HG02938 (cell line): Measurements from ENCODE around the gene TELO2.

ENCODE experiments used
- ATAC-seq: cut with Tn5 transposase; IDR thresholded peaks from one replicate; pipeline ENCODE4 v1.9.1; 2021; ENCODE audit warnings: mild to moderate bottlenecking, moderate library complexity; ENCODE audit not compliant: unreplicated experiment

TELO2 gene

GRCh38 chr16:1512774-1513173 lies 19.6 kb downstream of the TELO2 start:
- ATAC-seq: no peak

- no peak for ATAC-seq
Observed at GRCh38 chr16:1514507-1514906, 21.3 kb downstream of the TELO2 start.

GRCh38 chr16:1518626-1519135 lies 25.5 kb downstream of the TELO2 start:
- ATAC-seq: no peak

DNA sequence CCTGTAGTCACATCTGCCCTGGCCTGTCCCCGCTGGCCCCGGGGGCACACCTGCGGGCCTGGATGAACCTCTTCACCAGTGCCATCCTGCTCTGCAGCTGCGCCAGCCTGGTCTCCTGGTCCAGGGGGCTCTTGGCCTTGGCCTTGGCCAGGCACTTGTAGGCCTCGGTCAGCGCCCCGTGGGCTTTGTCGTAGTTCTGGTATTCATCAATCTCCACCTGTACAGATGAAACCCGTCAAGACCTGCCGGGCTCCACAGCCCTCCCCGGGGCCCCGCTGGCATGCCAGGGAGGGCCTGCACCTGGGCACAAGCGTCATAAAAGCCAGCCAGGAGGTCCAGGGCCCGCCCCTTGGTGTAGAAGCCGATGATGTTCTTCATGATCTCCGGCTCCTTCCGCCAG lies 26.7 kb downstream of the TELO2 start:
- no peak for ATAC-seq

- no peak for ATAC-seq
Observed at GRCh38 chr16:1520461-1520860, 27.3 kb downstream of the TELO2 start.

DNA sequence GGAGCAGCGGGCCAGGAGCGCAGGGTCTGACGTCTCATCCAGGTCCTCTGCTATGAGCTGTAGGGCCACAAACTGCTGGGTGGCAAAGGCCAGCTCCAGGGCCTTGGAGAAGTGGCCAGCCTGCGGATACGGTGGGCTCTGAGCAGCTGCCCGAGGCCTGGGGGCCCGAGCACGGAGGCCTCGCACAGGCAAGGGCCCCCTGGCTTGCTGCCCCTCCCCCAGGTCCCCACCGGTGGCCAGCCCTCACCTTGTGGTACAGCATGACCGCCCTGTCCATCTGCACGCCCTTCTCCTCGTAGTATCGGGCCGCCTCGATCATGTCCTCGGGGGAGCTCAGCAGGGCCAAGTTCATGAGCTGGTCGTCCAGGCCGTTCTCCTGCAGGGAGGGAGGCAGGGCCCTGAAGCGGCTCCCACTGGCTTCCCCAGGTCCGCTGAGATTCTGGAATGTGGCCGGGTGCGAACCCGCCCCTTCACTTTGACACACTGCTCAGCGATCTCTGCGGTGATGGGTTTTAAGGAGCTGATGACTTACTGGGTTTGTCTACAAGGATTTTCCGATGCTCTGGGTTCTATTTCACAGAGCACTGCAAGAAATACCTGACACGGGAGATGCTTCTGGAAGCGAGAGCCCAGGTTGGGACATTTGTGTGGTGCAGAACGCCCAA lies 30.6 kb downstream of the TELO2 start:
- no peak for ATAC-seq

DNA sequence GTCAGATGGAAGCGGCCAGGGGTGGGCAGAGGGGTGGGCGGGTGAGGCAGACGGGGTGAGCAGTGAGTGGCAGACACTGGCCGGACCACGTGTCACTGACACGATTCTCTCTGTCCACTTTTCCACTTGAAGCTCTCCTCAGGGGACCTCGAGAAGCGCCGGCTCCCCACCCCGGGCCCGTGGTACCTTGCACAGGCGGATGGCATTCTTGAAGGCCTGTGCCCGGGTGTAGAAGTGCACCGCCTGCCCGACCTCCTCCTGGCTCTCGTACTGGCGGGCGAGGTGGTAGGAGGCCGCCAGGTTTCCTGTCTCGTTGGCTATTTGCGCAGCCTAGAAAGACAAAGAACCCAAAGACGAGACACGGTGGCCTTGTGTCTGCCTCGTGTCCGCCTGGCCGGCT lies 31.2 kb downstream of the TELO2 start:
- ATAC-seq: no peak

GRCh38 chr16:1525871-1526607 lies 32.9 kb downstream of the TELO2 start:
- ATAC-seq: no peak

- no peak for ATAC-seq
Observed at GRCh38 chr16:1526608-1527555, 33.7 kb downstream of the TELO2 start.

GRCh38 chr16:1527836-1528811 lies 35.0 kb downstream of the TELO2 start:
- no peak for ATAC-seq

GRCh38 chr16:1528921-1529537 lies 35.9 kb downstream of the TELO2 start:
- no peak for ATAC-seq

DNA sequence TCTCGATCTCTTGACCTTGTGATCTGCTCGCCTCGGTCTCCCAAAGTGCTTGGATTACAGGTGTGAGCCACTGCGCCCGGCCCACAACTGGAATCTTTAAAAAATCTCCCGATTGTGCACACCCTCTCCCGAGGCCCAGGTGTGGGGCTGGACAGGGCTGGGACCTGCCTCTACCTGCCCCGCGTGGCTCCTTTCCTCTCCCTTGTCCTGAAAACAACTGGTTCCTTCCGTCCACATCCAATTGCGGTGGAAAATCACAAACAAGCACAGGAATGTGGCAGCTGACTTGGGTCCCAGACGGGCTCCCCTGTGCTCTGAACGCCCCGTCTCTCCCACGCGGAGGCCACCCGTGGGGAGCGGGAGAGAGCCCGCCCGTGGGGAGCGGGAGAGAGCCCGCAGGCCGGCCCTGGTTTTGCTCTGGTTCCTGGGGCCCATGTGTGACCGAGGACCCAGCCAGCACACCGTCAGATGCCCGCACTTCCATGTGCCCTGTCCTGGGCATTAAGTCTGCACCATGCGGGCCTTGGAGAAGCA lies 37.3 kb downstream of the TELO2 start:
- ATAC-seq: no peak

- ATAC-seq: no peak
Observed at GRCh38 chr16:1530883-1531637, 37.9 kb downstream of the TELO2 start.

DNA sequence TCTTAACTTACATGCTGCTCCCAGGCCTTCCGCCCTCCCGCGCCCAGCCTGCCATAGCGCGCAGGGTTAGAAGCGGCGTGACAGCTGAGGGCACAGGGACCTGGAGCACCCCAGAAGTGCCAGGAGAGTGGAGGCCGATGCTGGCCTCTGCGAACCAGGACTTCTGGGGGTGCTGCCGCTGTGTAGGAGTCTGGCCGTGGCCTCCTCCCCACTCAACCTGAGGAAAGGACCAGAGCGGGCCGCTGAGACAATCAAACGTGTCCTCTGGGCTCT lies 38.4 kb downstream of the TELO2 start:
- ATAC-seq: no peak

- no peak for ATAC-seq
Observed at GRCh38 chr16:1532081-1532760, 39.1 kb downstream of the TELO2 start.

- ATAC-seq: no peak
Observed at GRCh38 chr16:1532771-1533170, 39.6 kb downstream of the TELO2 start.

GRCh38 chr16:1533443-1533951 lies 40.3 kb downstream of the TELO2 start, which contains the start of gene TMEM204:
TSS of gene TMEM204 (plus strand) at chr16:1533666. CDS start at chr16:1534276, 610 bp downstream.
- ATAC-seq: no peak
